K562 (cell line): ENCODE results near the gene USPL1.

Source experiments
- CBFA2T2 ChIP-seq: fragments of 450-650 bp; conservative IDR thresholded peaks from 2 replicates; pipeline ENCODE4 v1.6.1; 2017; ENCODE audit warnings: mild to moderate bottlenecking
- ELF1 ChIP-seq: fragments of 200-800 bp; sonication (Bioruptor generic); IDR thresholded peaks from 2 replicates; pipeline ENCODE4 v1.6.1; 2016; ENCODE audit warnings: missing genetic modification characterization, missing compliant biosample characterization
- ERF ChIP-seq: fragments of 450-650 bp; formaldehyde crosslinking; IDR thresholded peaks from 2 replicates; pipeline ENCODE4 v1.4.0; 2020; ENCODE audit warnings: mild to moderate bottlenecking, mixed read lengths
- MXI1 ChIP-seq: IDR thresholded peaks from 2 replicates; pipeline ENCODE4 v1.6.1; 2011; ENCODE audit warnings: low read depth, mild to moderate bottlenecking, improper control_type of control experiment, low read length
- NRF1 ChIP-seq, 2 experiments: fragments of 450-650 bp; IDR thresholded peaks in 1 of 2; conservative IDR thresholded peaks in 1 of 2; 2 replicates each; pipeline ENCODE4 v1.6.1; 2014; ENCODE audit warnings: mild to moderate bottlenecking in 2 of 2
- SETDB1 ChIP-seq: IDR thresholded peaks from one replicate; pipeline ENCODE4 v1.6.1; 2012; ENCODE audit warnings: low read length, control low read depth, inconsistent platforms
- SP1 ChIP-seq: sonication (generic); formaldehyde crosslinking; IDR thresholded peaks from 2 replicates; pipeline ENCODE4 v1.8.1; 2022; ENCODE audit warnings: mild to moderate bottlenecking, missing genetic modification reagents
- SUPT5H ChIP-seq: fragments of 450-650 bp; IDR thresholded peaks from 2 replicates; pipeline ENCODE4 v1.6.1; 2016

GRCh38 chr13:30605052-30605451 lies 12.7 kb upstream of the USPL1 start:
- no peak for TF ChIP-seq ELF1 (tag)
- no peak for TF ChIP-seq MXI1
- TF ChIP-seq NRF1 (conservative IDR thresholded peaks at IDR 0.05 in 1 of 2, IDR thresholded peaks at IDR 0.05 in 1 of 2), result no peak
- TF ChIP-seq ERF (CRISPR knock-in tag), result no peak
- no peak for TF ChIP-seq CBFA2T2
- no peak for TF ChIP-seq SETDB1
- TF ChIP-seq SP1 (CRISPR knock-in tag), result no peak
- TF ChIP-seq SUPT5H, result no peak
